Mesenchymal stem cell (in vitro differentiated cells and primary cell): Measurements from ENCODE around the gene FAM222A.

Experiments
- DNase-seq: peaks from one replicate; pipeline ENCODE4 v3.0.0-alpha.2; 2013
- H2AFZ ChIP-seq: one replicate; pipeline ENCODE4 v1.6.1; 2013; ENCODE audit warnings: low read depth, mild to moderate bottlenecking, control low read depth, inconsistent platforms, low read length, moderate library complexity
- H2AK5ac ChIP-seq: 2 replicates; pipeline ENCODE4 v1.6.1; 2013; ENCODE audit warnings: low read length, moderate library complexity, mild to moderate bottlenecking, inconsistent platforms; ENCODE audit not compliant: severe bottlenecking
- H2BK120ac ChIP-seq: one replicate; pipeline ENCODE4 v1.6.1; 2013; ENCODE audit warnings: low read depth, mild to moderate bottlenecking, inconsistent platforms, low read length, moderate library complexity
- H2BK12ac ChIP-seq, 2 experiments: one replicate each; pipeline ENCODE4 v1.6.1; 2013; ENCODE audit warnings: inconsistent platforms in 2 of 2, low read length in 2 of 2, mild to moderate bottlenecking in 2 of 2, moderate library complexity in 2 of 2, control low read depth in 1 of 2
- H2BK15ac ChIP-seq: one replicate; pipeline ENCODE4 v1.6.1; 2013; ENCODE audit warnings: mild to moderate bottlenecking, low read depth, inconsistent platforms; ENCODE audit not compliant: poor library complexity, severe bottlenecking
- H2BK5ac ChIP-seq: 2 replicates; pipeline ENCODE4 v1.6.1; 2013; ENCODE audit warnings: low read depth, mild to moderate bottlenecking, low read length, control low read depth, inconsistent platforms; ENCODE audit not compliant: poor library complexity, severe bottlenecking
- H3K14ac ChIP-seq, 2 experiments: one replicate each; pipeline ENCODE4 v1.6.1; 2013; ENCODE audit warnings: inconsistent platforms in 2 of 2, low read length in 2 of 2, control low read depth in 1 of 2, mild to moderate bottlenecking in 1 of 2, moderate library complexity in 1 of 2
- H3K18ac ChIP-seq, 2 experiments: one replicate each; pipeline ENCODE4 v1.6.1; 2013; ENCODE audit warnings: inconsistent platforms in 2 of 2, low read length in 2 of 2, control low read depth in 1 of 2, low read depth in 1 of 2, mild to moderate bottlenecking in 1 of 2
- H3K23ac ChIP-seq, 2 experiments: one replicate each; pipeline ENCODE4 v1.6.1; 2013; ENCODE audit warnings: inconsistent platforms in 2 of 2, low read length in 2 of 2, mild to moderate bottlenecking in 2 of 2, moderate library complexity in 2 of 2, control low read depth in 1 of 2
- H3K27ac ChIP-seq: 2 replicates; pipeline ENCODE4 v1.5.1; 2013; ENCODE audit warnings: mild to moderate bottlenecking, moderate library complexity, low read length, control low read depth, inconsistent platforms; ENCODE audit not compliant: poor library complexity, severe bottlenecking
- H3K27me3 ChIP-seq, 2 experiments: 2 replicates each; pipeline versions ENCODE4 v1.6.1 to v1.7.0; 2013; ENCODE audit warnings: low read length in 2 of 2, mild to moderate bottlenecking in 2 of 2, moderate library complexity in 2 of 2, control low read depth in 1 of 2, inconsistent platforms in 1 of 2; ENCODE audit not compliant: control insufficient read depth in 1 of 2, insufficient read depth in 1 of 2
- H3K36me3 ChIP-seq, 2 experiments: 2 replicates each; pipeline versions ENCODE4 v1.6.1 to v1.7.0; 2013; ENCODE audit warnings: low read length in 2 of 2, control low read depth in 1 of 2, inconsistent platforms in 1 of 2, low read depth in 1 of 2, mild to moderate bottlenecking in 1 of 2; ENCODE audit not compliant: insufficient read depth in 2 of 2, control insufficient read depth in 1 of 2
- H3K4ac ChIP-seq, 2 experiments: one replicate each; pipeline ENCODE4 v1.6.1; 2013; ENCODE audit warnings: inconsistent platforms in 2 of 2, low read length in 2 of 2, mild to moderate bottlenecking in 2 of 2, moderate library complexity in 2 of 2, control low read depth in 1 of 2, low read depth in 1 of 2
- H3K4me1 ChIP-seq: 2 replicates; pipeline ENCODE4 v1.6.1; 2013; ENCODE audit warnings: low read depth, low read length, control low read depth; ENCODE audit not compliant: control insufficient read depth, insufficient read depth
- H3K4me2 ChIP-seq: 2 replicates; pipeline ENCODE4 v1.6.1; 2013; ENCODE audit warnings: low read length, mild to moderate bottlenecking, inconsistent platforms; ENCODE audit not compliant: poor library complexity, severe bottlenecking
- H3K4me3 ChIP-seq, 2 experiments: 2 replicates each; pipeline versions ENCODE4 v1.5.1 to v1.7.0; 2013; ENCODE audit warnings: low read length in 2 of 2, mild to moderate bottlenecking in 2 of 2, control low read depth in 1 of 2, low read depth in 1 of 2; ENCODE audit not compliant: insufficient read depth in 1 of 2
- H3K79me1 ChIP-seq: replicated peaks from 2 replicates; pipeline ENCODE4 v1.6.1; 2013; ENCODE audit warnings: mild to moderate bottlenecking, control low read depth, low read length, inconsistent platforms; ENCODE audit not compliant: poor library complexity, severe bottlenecking
- H3K9ac ChIP-seq: 2 replicates; pipeline ENCODE4 v1.7.0; 2013; ENCODE audit warnings: mild to moderate bottlenecking, low read length, moderate library complexity
- H3K9me3 ChIP-seq: 2 replicates; pipeline ENCODE4 v1.7.0; 2013; ENCODE audit warnings: mild to moderate bottlenecking, low read length; ENCODE audit not compliant: control insufficient read depth
- H4K8ac ChIP-seq: one replicate; pipeline ENCODE4 v1.6.1; 2013; ENCODE audit warnings: inconsistent platforms, mild to moderate bottlenecking, low read length, moderate library complexity
- H4K91ac ChIP-seq: one replicate; pipeline ENCODE4 v1.6.1; 2013; ENCODE audit warnings: mild to moderate bottlenecking, low read length, inconsistent platforms
- WGBS: methylation state at CpG from one replicate; pipeline ENCODE4 v1.1.7; 2013; ENCODE audit warnings: mixed read lengths; 5-methylcytosine and 5-hydroxymethylcytosine counted together

Gene FAM222A

DNA sequence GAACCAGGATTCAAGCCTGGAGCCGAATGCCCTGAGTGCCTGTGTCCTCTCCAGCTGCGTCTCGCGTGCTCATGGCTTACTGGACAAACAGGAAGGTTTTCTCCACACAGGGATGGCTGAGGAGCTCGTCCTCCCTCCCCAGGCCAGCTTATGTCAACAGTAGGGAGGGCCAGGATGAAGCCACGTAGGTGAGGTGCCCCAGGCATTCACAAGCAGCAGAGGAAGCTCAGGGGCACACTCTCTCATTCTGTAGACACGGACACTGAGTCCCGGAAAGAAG is 70.3 kb downstream of the FAM222A start:
- no peak overlapping the region for H3K23ac ChIP-seq

DNA sequence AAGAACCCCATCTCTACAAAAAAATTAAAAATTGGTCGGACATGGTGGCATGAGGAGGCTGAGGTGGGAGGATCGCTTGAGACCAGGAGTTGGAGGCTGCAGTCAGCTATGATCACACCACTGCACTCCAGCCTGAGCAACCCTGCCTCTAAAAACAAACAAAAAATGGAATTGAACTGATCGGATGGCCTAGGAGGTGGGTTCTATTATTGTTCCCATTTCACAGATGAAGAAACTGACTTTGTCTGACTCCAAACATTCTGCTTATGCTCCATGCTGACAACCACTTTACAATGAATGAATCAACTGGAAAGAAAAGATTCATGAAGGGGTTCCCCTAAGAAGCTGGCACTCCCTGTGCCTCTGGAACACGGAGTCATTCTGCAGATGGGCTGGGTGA is 72.2 kb downstream of the FAM222A start:
- Histone ChIP-seq H3K36me3 (peaks cover 12 to 14% of the 10 kb centered on the region in 2 experiments), H3K4me3 (no peak overlapping the region), H2BK15ac (no peak overlapping the region), H2BK12ac (no peak overlapping the region), H2AFZ (no peak overlapping the region), H4K91ac (no peak overlapping the region), H3K27ac (no peak overlapping the region), H2BK5ac (no peak overlapping the region), H3K9ac (no peak overlapping the region), H3K27me3 (peaks cover 0 to 19% of the 10 kb centered on the region in 2 experiments), H3K14ac (no peak overlapping the region), H2AK5ac (no peak overlapping the region), H3K18ac (no peak overlapping the region), H2BK120ac (no peak overlapping the region), H3K9me3 (no peaks in the 10 kb centered on the region), H3K23ac (no peak overlapping the region), H3K4ac (no peak overlapping the region), H3K4me2 (no peak overlapping the region), H3K79me1 (no peaks in the 10 kb centered on the region), H3K4me1 (no peaks in the 10 kb centered on the region), H4K8ac (no peak overlapping the region)
- WGBS, result 77% methylated on average over 2 of the region's 4 CpGs
- no peak for DNase-seq

More for the DNA sequence above, 70.3 kb downstream of the FAM222A start:
- Histone ChIP-seq H3K36me3 (peaks cover 4 to 14% of the 10 kb centered on the region in 2 experiments), H3K4me1 (no peaks in the 10 kb centered on the region), H4K91ac (no peak overlapping the region), H3K9ac (no peak overlapping the region), H2BK5ac (no peak overlapping the region), H3K79me1 (no peaks in the 10 kb centered on the region), H2AK5ac (no peak overlapping the region), H3K18ac (no peak overlapping the region), H3K4ac (no peak overlapping the region), H3K27me3 (peaks cover 0 to 18% of the 10 kb centered on the region in 2 experiments), H2BK15ac (no peak overlapping the region), H3K27ac (no peak overlapping the region), H2AFZ (no peak overlapping the region), H2BK120ac (no peak overlapping the region), H3K4me3 (no peak overlapping the region), H3K14ac (peak overlapping the region in 1 of 2 experiments; percentile 80), H2BK12ac (no peak overlapping the region), H3K9me3 (peaks cover 8% of the 10 kb centered on the region), H3K4me2 (no peak overlapping the region), H4K8ac (no peak overlapping the region)
- WGBS, result 80% methylated on average over 8 of the region's 8 CpGs
- DNase-seq, result no peak

DNA sequence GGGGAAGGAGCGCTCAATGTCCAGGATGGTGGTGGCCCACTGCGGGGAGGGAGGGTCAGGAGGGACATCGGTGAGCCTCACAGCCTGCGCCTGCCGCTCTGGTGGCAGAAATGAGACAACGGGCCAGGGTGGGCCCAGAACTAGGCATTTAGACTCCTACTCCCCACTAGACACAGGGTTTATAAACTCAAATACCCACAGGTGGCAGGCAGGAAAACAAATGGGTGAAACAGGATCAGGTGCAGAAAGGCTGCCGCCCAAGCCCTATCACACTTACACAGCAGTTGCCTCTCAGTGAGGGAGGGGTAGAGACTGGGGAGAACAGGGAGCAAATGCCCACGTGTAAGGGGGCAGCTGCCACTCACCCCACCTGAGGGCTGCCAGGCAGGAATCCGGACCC is 73.2 kb downstream of the FAM222A start:
- H2BK5ac ChIP-seq, result no peak overlapping the region
- no peak for DNase-seq
- no peaks in the 10 kb centered on the region for H3K4me1 ChIP-seq
- H3K4ac ChIP-seq, result no peak overlapping the region
- no peak overlapping the region for H3K27ac ChIP-seq
- H4K91ac ChIP-seq, result no peak overlapping the region
- no peaks in the 10 kb centered on the region for H3K79me1 ChIP-seq
- no peak overlapping the region for H2AK5ac ChIP-seq
- H4K8ac ChIP-seq, result no peak overlapping the region
- H3K9ac ChIP-seq, result no peak overlapping the region
- no peak overlapping the region for H3K14ac ChIP-seq
- no peak overlapping the region for H2AFZ ChIP-seq
- H3K9me3 ChIP-seq, result no peaks in the 10 kb centered on the region
- H3K27me3 ChIP-seq, result peaks cover 0 to 11% of the 10 kb centered on the region in 2 experiments
- H2BK120ac ChIP-seq, result no peak overlapping the region
- H3K36me3 ChIP-seq, result peaks cover 12 to 14% of the 10 kb centered on the region in 2 experiments
- no peak overlapping the region for H3K18ac ChIP-seq
- no peak overlapping the region for H3K4me3 ChIP-seq
- H2BK12ac ChIP-seq, result no peak overlapping the region
- no peak overlapping the region for H3K4me2 ChIP-seq
- H2BK15ac ChIP-seq, result no peak overlapping the region
- H3K23ac ChIP-seq, result no peak overlapping the region
- WGBS, result 85% methylated on average over 5 of the region's 9 CpGs

DNA sequence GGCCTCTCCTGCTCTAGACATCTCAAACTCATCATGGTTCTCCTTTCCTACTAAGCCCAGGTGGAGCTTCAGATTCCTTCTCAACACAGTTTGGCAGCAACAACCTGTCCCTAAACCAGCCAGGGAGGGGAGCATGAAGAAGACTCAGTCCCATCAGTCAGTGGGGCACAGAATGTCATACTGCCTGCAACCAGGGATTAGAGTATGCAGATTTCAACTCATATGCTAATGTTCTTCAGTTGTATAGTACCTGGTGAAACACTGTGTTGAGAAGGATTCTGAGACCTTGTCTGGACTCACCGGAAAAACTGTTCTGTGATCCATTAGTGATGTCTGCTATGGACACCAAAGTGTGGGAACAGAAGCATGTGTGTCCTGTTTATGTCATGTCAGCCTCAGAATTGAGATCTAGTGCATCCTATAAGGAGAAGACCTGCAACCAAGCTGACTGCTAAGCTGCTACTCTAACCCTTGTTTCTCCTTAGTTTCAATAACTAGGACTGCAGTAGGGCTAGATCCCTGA is 76.0 kb downstream of the FAM222A start:
- Histone ChIP-seq H2AFZ (no peak overlapping the region), H2BK120ac (no peak overlapping the region), H3K4me3 (no peak overlapping the region), H3K9me3 (no peaks in the 10 kb centered on the region), H2AK5ac (no peak overlapping the region), H3K23ac (no peak overlapping the region), H3K9ac (no peak overlapping the region), H3K4me2 (no peak overlapping the region), H3K4me1 (no peaks in the 10 kb centered on the region), H2BK15ac (no peak overlapping the region), H3K14ac (no peak overlapping the region), H2BK12ac (no peak overlapping the region), H3K4ac (no peak overlapping the region), H3K36me3 (peaks cover 7 to 10% of the 10 kb centered on the region in 2 experiments), H2BK5ac (no peak overlapping the region), H3K27me3 (peaks cover 0 to 11% of the 10 kb centered on the region in 2 experiments), H3K27ac (no peak overlapping the region), H4K8ac (no peak overlapping the region), H3K18ac (no peak overlapping the region), H4K91ac (no peak overlapping the region), H3K79me1 (no peaks in the 10 kb centered on the region)
- DNase-seq, result no peak
- WGBS, result 96% methylated on average over 1 of the region's 1 CpG
